CD4-positive, alpha-beta T cell treated with Interleukin-4 for 4 hours (primary cell): ENCODE data around the gene CDX4.
"Not testable (repeated sequence)": the region's sequence is repeated elsewhere in the genome, so short reads cannot be mapped to it uniquely, and the experiment has no call there.

Experiments
- DNase-seq: peaks from one replicate; pipeline ENCODE4 v3.0.0-alpha.2; 2020

The CDX4 gene, protein sequence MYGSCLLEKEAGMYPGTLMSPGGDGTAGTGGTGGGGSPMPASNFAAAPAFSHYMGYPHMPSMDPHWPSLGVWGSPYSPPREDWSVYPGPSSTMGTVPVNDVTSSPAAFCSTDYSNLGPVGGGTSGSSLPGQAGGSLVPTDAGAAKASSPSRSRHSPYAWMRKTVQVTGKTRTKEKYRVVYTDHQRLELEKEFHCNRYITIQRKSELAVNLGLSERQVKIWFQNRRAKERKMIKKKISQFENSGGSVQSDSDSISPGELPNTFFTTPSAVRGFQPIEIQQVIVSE

DNA sequence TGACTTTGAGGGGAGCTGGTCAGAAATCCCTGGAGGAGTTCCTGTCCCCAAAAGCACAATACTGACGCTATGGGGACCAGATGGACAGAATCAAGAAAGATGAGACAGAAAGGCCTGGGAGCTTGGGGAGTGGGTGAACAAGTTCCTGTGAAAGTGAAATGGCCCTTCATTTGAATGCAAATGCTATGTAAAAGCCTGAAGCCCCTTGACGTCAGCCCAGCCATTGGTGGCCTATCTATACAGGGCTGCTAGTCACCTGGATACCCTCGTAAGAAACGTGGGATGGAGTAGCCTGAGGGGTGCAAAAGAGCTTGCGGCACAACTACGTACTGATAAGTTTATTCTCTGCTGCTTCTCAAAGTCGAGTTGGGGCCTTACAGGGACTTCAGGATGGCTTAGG, at the start of gene CDX4:
TSS of gene CDX4 (plus strand) at position 223 of the 400 bp plus-strand sequence. CDS start 201 bp downstream, outside the sequence.
- DNase-seq: no peak

DNA sequence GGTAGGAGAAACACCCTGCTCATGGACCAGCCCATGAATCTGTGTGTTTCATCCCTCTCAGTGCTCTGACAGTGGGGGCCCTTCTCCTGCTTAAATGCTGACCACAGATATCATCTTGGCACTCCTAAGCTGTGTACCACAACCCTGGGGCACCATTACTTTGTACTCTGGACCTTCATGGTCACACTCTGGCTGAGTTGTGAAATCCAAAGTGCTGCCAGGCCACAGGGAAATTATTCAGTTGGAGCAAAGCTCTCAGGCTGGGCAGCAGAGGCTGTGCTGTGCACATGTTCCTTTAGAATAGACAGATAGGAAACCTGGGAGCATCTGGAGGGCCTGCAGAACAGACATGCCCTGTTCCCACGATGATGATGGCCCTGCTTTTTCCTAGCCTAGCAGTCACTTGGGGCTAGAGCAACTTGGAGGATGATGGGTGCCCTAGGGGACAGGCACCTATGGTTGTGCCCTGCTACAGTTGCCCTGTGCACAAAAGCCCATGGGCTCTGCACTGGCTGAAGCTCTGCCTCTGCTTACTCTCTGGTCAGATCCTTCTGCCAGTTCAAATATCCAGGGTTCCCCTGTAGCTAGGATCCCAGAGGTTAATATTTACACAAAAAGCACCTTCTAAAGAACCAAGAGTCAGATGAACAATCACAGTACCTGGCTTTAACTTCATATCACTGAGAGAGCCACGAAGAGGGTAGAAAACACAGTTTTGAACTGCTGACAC, 48.5 kb upstream of the CDX4 start:
- DNase-seq: no peak

- DNase-seq: no peak
Observed at GRCh38 chrX:73400136-73400748, 46.6 kb upstream of the CDX4 start.

- DNase-seq: no peak
Observed at GRCh38 chrX:73401591-73402266, 45.1 kb upstream of the CDX4 start.

DNA sequence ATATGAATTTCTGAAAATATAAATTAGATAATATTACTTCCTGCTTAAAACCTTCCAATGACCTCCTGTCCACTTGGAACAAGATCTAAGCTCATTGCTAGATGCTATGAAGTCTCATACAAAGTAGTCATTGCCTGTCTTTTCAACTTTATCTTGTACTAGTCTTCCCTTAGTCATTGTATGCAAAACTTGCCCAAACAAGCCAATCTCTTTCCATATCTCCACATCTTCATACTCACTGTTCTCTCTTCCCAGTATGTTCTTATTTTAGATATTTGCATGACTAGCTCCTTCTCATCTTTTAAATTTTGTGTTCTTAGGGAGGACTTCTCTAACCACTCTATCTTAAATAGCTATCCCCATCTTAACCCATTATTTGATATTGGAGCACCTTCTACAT, 33.9 kb upstream of the CDX4 start:
- DNase-seq: no peak

GRCh38 chrX:73447311-73447794, 500 bp downstream of the CDX4 start:
- no peak for DNase-seq

GRCh38 chrX:73448379-73448778, 1.5 kb downstream of the CDX4 start:
- DNase-seq: no peak

- DNase-seq: no peak
Observed at GRCh38 chrX:73455171-73455570, 8.3 kb downstream of the CDX4 start.

DNA sequence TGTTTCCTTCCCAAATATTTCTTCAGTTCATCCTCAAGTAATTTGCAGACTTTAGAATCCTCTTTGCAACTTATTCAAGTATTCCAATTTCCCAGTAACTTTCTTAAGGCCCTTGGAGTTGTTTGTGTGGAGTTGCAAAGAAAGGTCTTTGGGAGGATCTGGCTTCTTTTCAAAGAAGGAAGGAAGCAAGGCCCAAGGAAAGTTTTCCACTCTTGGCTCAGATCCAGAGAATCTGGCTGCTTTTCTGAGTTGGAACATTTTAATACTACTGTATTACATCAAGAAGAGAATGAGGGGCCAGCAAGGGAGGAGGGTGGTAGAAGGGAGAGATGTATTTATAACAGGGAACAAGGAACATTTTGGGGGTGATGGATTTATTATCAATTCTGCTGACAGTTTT, 10.5 kb downstream of the CDX4 start:
- DNase-seq: no peak

- DNase-seq: no peak
Observed at GRCh38 chrX:73468376-73468775, 21.5 kb downstream of the CDX4 start.

- DNase-seq: no peak
Observed at GRCh38 chrX:73478961-73479360, 32.1 kb downstream of the CDX4 start.

DNA sequence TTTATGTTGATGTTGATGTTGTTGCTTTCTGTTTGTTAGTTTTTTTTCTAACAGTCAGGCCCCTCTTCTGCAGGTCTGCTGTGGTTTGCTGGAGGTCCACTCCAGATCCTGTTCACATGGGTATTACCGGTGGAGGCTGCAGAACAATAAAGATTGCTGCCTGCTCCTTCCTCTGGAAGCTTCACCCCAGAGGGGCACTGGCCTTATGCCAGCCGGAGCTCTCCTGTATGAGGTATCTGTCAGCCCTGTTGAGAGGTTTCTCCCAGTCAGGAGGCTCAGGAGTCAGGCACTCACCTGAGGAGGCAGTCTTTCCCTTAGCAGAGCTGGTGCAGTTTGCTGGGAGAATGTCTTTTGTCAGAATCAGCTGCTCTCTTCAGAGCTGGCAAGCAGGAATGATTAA, 34.7 kb downstream of the CDX4 start:
- no peak for DNase-seq

DNA sequence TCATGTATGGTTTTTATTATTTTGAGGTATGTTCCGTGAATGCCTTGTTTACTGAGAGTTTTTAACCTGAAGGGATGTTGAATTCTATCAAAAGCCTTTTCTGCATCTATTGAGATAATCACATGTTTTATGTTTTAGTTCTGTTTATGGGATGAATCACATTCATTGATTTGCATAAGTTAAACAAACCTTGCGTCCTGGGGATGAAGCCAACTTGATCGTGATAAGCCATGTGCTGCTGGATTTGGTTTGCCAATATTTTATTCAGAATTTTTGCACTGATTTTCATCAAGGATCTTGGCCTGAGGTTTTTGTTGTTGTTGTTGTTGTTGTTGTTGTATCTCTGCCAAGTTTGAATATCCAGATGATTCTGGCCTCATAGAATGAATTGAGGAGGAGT, 43.8 kb downstream of the CDX4 start:
- no peak for DNase-seq

GRCh38 chrX:73492178-73492577, 45.3 kb downstream of the CDX4 start:
- DNase-seq: not testable (repeated sequence)
